A549 treated with CORT108297 at 1 μM for 4 hours (cell line): ENCODE measurements around the gene YTHDF1. TPM values are rescaled to one million over a fixed set of nuclear protein-coding genes. Genes with fewer than 3 reads are reported as not detected.

Experiments
- total RNA-seq: library from RNA; stranded (reverse); fragments of 200-300 nt; extraction: Qiagen RNA extraction; gene quantifications from 5 replicates; pipeline ENCODE4 v1.2.3, GENCODE V29; 2022

YTHDF1 gene
- 47.9 to 55.7 TPM (median 53.4 TPM) in 5 replicates for total RNA-seq

GRCh38 chr20:63216041-63216848, at the start of gene YTHDF1:
YTHDF1 (minus strand) TSS chr20:63216131; CDS start chr20:63215892, 239 bp downstream.

GRCh38 chr20:63254232-63254605, 38.3 kb upstream of the YTHDF1 start, which contains the start of gene NKAIN4:
NKAIN4 (minus strand) TSS chr20:63254463; CDS start chr20:63254450, 13 bp downstream.

GRCh38 chr20:63235399-63235983, 19.6 kb upstream of the YTHDF1 start, which contains the start of gene BIRC7:
BIRC7 (plus strand) TSS chr20:63235905; CDS start chr20:63236097, 192 bp downstream.

Other genes with a start within 250 kb of the YTHDF1 start
- gene BHLHE23, start 209.2 kb downstream of the YTHDF1 start, total RNA-seq, result not detected in 5 replicates
- 2.0 to 4.7 TPM (median 3.2 TPM) in 5 replicates for gene BIRC7, start 19.8 kb upstream of the YTHDF1 start, total RNA-seq
- 5.4 to 9.4 TPM (median 6.4 TPM) in 5 replicates for gene NKAIN4, start 38.3 kb upstream of the YTHDF1 start, total RNA-seq
- 55.7 to 101 TPM (median 92.1 TPM) in 5 replicates for gene ARFGAP1, start 56.7 kb upstream of the YTHDF1 start, total RNA-seq
- 0.57 to 1.6 TPM (median 1.1 TPM) in 5 replicates for gene COL20A1, start 77.1 kb upstream of the YTHDF1 start, total RNA-seq
- 0.09 to 0.84 TPM (median 0.33 TPM) in 5 replicates for gene CHRNA4, start 145.2 kb upstream of the YTHDF1 start, total RNA-seq